ENCODE measurements around the gene MEIS3.

GRCh38 chr19:47398707-47399597, 20.4 kb downstream of the MEIS3 start:
- no peak for TF ChIP-seq EZH2phosphoT487 (IDR thresholded peaks at IDR 0.05; ENCODE audit: borderline replicate concordance)
- no peak for TF ChIP-seq CTCF (IDR thresholded peaks at IDR 0.05 in 2 of 3, conservative IDR thresholded peaks at IDR 0.05 in 1 of 3; ENCODE audit: borderline replicate concordance in 1 of 3, insufficient read depth in 1 of 3, low read depth in 2 of 3, low read length in 2 of 3)
- no peak for TF ChIP-seq EZH2 (IDR thresholded peaks at IDR 0.05)
- TF ChIP-seq CEBPB (IDR thresholded peaks at IDR 0.05; ENCODE audit: low read depth), result no peak
- TF ChIP-seq POLR2A (IDR thresholded peaks at IDR 0.05; ENCODE audit: borderline replicate concordance, extremely low read depth, insufficient read depth, insufficient read length), result no peak
- TF ChIP-seq ELF1 (IDR thresholded peaks at IDR 0.05; ENCODE audit: borderline replicate concordance, low read depth), result no peak
- no peak for TF ChIP-seq SIN3A (IDR thresholded peaks at IDR 0.05; ENCODE audit: low read depth)
